Measurements from ENCODE around the gene PLGRKT.
"Not testable (repeated sequence)": the region's sequence is repeated elsewhere in the genome, so short reads cannot be mapped to it uniquely, and the experiment has no call there.

Gene PLGRKT

GRCh38 chr9:5382479-5382878 is 55.2 kb downstream of the PLGRKT start:
- no peak for DNase-seq (ENCODE audit: low read depth in 2 of 2)

- DNase-seq (ENCODE audit: low read depth in 2 of 2) = no peak
These were observed 61.8 kb downstream of the PLGRKT start for GRCh38 chr9:5375790-5376477.

- DNase-seq (ENCODE audit: low read depth in 2 of 2) = peak in 1 of 2 donors; percentile 34
These were observed 62.6 kb downstream of the PLGRKT start for GRCh38 chr9:5375091-5375490.

- no peak for DNase-seq (ENCODE audit: low read depth in 2 of 2)
These were observed 73.3 kb downstream of the PLGRKT start for GRCh38 chr9:5364294-5365024.

GRCh38 chr9:5361326-5362010 is 76.3 kb downstream of the PLGRKT start:
- DNase-seq (ENCODE audit: low read depth in 2 of 2) = no peak

- no peak for DNase-seq (ENCODE audit: low read depth in 2 of 2)
These were observed 77.4 kb downstream of the PLGRKT start for GRCh38 chr9:5360341-5360740.

- DNase-seq (ENCODE audit: low read depth in 2 of 2) = no peak
These were observed 80.2 kb downstream of the PLGRKT start for GRCh38 chr9:5357431-5358105.

- DNase-seq (ENCODE audit: low read depth in 2 of 2) = no peak
These were observed 81.9 kb downstream of the PLGRKT start for GRCh38 chr9:5355817-5356216.

- DNase-seq (ENCODE audit: low read depth in 2 of 2) = no peak
These were observed 82.5 kb downstream of the PLGRKT start for GRCh38 chr9:5355226-5355625.

GRCh38 chr9:5354184-5354583 is 83.5 kb downstream of the PLGRKT start:
- no peak for DNase-seq (ENCODE audit: low read depth in 2 of 2)

- DNase-seq (ENCODE audit: low read depth in 2 of 2) = no peak
These were observed 85.0 kb downstream of the PLGRKT start for GRCh38 chr9:5352637-5353248.

GRCh38 chr9:5338992-5339981 is 98.4 kb downstream of the PLGRKT start, which contains the start of gene RLN1:
Gene RLN1, minus strand, starts transcription at chr9:5339876. Its CDS starts 130 bp downstream, at chr9:5339746.
- DNase-seq (ENCODE audit: low read depth in 2 of 2) = not testable (repeated sequence)

- no peak for DNase-seq (ENCODE audit: low read depth in 2 of 2)
These were observed 101.0 kb downstream of the PLGRKT start for GRCh38 chr9:5336688-5337087.

GRCh38 chr9:5331276-5331675 is 106.4 kb downstream of the PLGRKT start:
- not testable (repeated sequence) for DNase-seq (ENCODE audit: low read depth in 2 of 2)

- DNase-seq (ENCODE audit: low read depth in 2 of 2) = no peak
These were observed 110.7 kb downstream of the PLGRKT start for GRCh38 chr9:5326893-5327548.

- DNase-seq (ENCODE audit: low read depth in 2 of 2) = no peak
These were observed 111.5 kb downstream of the PLGRKT start for GRCh38 chr9:5326187-5326586.

GRCh38 chr9:5321601-5322000 is 116.1 kb downstream of the PLGRKT start:
- not testable (repeated sequence) for DNase-seq (ENCODE audit: low read depth in 2 of 2)

- DNase-seq (ENCODE audit: low read depth in 2 of 2) = no peak
These were observed 116.7 kb downstream of the PLGRKT start for GRCh38 chr9:5321058-5321457.

GRCh38 chr9:5316406-5316805 is 121.3 kb downstream of the PLGRKT start:
- not testable (repeated sequence) for DNase-seq (ENCODE audit: low read depth in 2 of 2)
